Chondrocyte (in vitro differentiated cells): ENCODE data around the gene MUS81. TPM values are rescaled to one million over a fixed set of nuclear protein-coding genes. Genes with fewer than 3 reads are reported as not detected.

Experiments
- DNase-seq: peaks from one replicate; pipeline ENCODE4 v3.0.0; 2021; ENCODE audit warnings: mixed read lengths, low spot score
- H3K27ac Mint-ChIP-seq: one replicate; pipeline ENCODE4 v1.8.0; 2021; ENCODE audit warnings: mild to moderate bottlenecking, moderate library complexity, mixed read lengths; ENCODE audit not compliant: unreplicated experiment
- H3K27me3 Mint-ChIP-seq: 2 replicates; pipeline ENCODE4 v1.8.0; 2021; ENCODE audit warnings: low read depth, mixed read lengths
- H3K36me3 Mint-ChIP-seq: 2 replicates; pipeline ENCODE4 v1.8.0; 2021; ENCODE audit warnings: low read depth, mixed read lengths
- H3K4me1 Mint-ChIP-seq: 2 replicates; pipeline ENCODE4 v1.8.0; 2021; ENCODE audit warnings: low read depth, mild to moderate bottlenecking, mixed read lengths
- H3K4me3 Mint-ChIP-seq: one replicate; pipeline ENCODE4 v1.8.0; 2021; ENCODE audit warnings: mild to moderate bottlenecking, moderate library complexity, mixed read lengths; ENCODE audit not compliant: unreplicated experiment
- H3K9me3 Mint-ChIP-seq: 2 replicates; pipeline ENCODE4 v1.8.0; 2021; ENCODE audit warnings: low read depth, mixed read lengths
- total RNA-seq: library from RNA; stranded (reverse); gene quantifications from 3 replicates; pipeline ENCODE4 v1.2.1, GENCODE V29; 2021
- TF ChIP-seq, protein P1 (sequence below): fragments of 200-600 bp; sonication (generic); IDR thresholded peaks from 2 replicates; pipeline ENCODE4 v1.5.0; 2021; ENCODE audit warnings: antibody characterized with exemption, mild to moderate bottlenecking, moderate library complexity

MUS81 gene
- total RNA-seq, 1 donor from 2014 or later = 68.4 TPM

DNA sequence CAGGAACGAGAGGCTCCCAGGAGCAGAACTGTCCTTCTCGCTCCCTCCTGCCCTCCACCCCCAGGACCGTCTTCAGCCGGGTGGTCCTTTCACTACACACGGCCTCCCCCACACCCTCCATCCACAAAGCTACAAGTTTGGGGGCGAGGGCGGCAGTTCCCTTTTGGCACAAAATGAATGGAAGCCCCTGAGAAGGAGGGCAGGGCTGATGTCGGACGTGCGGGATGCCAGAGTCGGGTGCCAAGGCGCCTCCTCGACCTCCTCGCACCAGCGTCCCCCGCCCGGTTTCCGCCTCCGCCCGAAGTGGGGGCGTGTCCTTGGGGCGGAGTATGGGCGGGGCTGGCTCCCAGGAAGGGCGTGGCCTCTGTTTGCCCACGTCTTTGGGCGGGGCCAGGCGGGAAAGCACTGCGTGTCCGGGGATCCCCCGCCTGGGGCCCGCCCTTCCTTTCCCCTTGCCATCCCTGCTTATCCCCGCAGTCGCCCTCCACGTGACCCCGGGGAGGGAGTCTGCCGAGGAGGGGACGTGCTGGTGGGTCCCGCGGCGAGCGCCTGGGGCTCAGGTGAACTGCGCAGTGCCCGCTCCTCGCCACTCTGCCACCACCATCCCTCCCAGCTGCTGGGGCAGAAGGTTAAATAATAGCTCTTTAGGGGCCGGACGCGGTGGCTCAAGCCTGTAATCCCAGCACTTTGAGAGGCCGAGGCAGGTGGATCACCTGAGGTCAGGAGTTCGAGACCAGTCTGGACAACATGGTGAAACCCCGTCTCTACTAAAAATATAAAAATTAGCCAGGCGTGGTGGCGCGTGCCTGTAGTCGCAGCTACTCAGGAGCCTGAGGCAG lies 13.3 kb downstream of the MUS81 start:
- Mint-ChIP-seq H3K9me3 (no peaks in the 10 kb centered on the region), H3K27ac (peak overlapping the region; percentile 92), H3K27me3 (no peaks in the 10 kb centered on the region), H3K4me1 (peaks cover 30% of the 10 kb centered on the region), H3K4me3 (peak overlapping the region; percentile 85), H3K36me3 (peaks cover 7% of the 10 kb centered on the region)
- TF ChIP-seq, protein P1, sequence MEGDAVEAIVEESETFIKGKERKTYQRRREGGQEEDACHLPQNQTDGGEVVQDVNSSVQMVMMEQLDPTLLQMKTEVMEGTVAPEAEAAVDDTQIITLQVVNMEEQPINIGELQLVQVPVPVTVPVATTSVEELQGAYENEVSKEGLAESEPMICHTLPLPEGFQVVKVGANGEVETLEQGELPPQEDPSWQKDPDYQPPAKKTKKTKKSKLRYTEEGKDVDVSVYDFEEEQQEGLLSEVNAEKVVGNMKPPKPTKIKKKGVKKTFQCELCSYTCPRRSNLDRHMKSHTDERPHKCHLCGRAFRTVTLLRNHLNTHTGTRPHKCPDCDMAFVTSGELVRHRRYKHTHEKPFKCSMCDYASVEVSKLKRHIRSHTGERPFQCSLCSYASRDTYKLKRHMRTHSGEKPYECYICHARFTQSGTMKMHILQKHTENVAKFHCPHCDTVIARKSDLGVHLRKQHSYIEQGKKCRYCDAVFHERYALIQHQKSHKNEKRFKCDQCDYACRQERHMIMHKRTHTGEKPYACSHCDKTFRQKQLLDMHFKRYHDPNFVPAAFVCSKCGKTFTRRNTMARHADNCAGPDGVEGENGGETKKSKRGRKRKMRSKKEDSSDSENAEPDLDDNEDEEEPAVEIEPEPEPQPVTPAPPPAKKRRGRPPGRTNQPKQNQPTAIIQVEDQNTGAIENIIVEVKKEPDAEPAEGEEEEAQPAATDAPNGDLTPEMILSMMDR = no peak
- peak; percentile 97 for DNase-seq

GRCh38 chr11:65879617-65880016 lies 19.4 kb downstream of the MUS81 start, which contains the start of gene CTSW:
TSS of gene CTSW (plus strand) at chr11:65879837. CDS start at chr11:65879855, 18 bp downstream.
- Mint-ChIP-seq H3K4me1 (peaks cover 4% of the 10 kb centered on the region), H3K27ac (no peak within 1 kb of the TSS), H3K4me3 (no peak within 1 kb of the TSS), H3K36me3 (peaks cover 11% of the 10 kb centered on the region), H3K9me3 (no peaks in the 10 kb centered on the region), H3K27me3 (no peaks in the 10 kb centered on the region)
- TF ChIP-seq, protein P1 = no peak
- no peak for DNase-seq

- H3K36me3 Mint-ChIP-seq = peaks cover 11% of the 10 kb centered on the region
Measured at GRCh38 chr11:65880027-65880426, 19.8 kb downstream of the MUS81 start.

DNA sequence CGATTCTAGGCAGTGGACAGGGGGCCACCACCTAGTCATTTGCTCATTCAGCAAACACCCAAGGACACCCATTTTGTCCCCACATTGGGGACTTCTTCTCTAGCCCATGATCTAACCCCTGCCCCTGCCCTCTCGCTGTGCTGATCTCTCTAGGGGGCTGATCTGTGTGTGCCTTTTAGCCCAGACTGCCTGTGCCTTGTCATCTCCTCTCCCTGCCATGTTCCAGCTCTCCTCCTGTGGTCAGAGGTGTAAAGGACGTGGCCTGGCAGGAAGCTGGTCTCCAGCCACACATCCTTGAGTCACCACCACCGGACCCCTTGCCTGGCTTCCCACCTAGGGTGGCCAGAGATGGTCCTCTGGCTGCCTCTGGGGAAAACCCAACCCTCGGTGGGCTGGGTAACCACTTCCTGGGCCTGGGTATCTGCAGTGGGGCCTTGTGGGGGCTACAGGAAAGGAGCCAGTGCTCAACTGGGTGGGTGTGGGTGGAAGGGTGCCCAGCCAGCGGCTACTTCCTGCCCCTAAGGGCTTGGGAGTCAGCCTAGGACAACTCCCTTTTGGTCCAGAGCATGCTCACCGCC lies 20.7 kb downstream of the MUS81 start:
- H3K9me3 Mint-ChIP-seq = no peaks in the 10 kb centered on the region
- no peaks in the 10 kb centered on the region for H3K27me3 Mint-ChIP-seq
- no peak overlapping the region for H3K27ac Mint-ChIP-seq
- TF ChIP-seq, protein P1 = no peak
- peaks cover 9% of the 10 kb centered on the region for H3K4me1 Mint-ChIP-seq
- H3K36me3 Mint-ChIP-seq = peaks cover 14% of the 10 kb centered on the region
- no peak overlapping the region for H3K4me3 Mint-ChIP-seq
- DNase-seq = peak; percentile 78

More at GRCh38 chr11:65880027-65880426, 19.8 kb downstream of the MUS81 start:
- peaks cover 8% of the 10 kb centered on the region for H3K4me1 Mint-ChIP-seq
- H3K27me3 Mint-ChIP-seq = no peaks in the 10 kb centered on the region
- DNase-seq = no peak
- no peaks in the 10 kb centered on the region for H3K9me3 Mint-ChIP-seq
- no peak overlapping the region for H3K4me3 Mint-ChIP-seq
- H3K27ac Mint-ChIP-seq = no peak overlapping the region
- TF ChIP-seq, protein P1 = no peak

GRCh38 chr11:65882120-65883057 lies 22.2 kb downstream of the MUS81 start:
- H3K36me3 Mint-ChIP-seq = peaks cover 18% of the 10 kb centered on the region
- no peak overlapping the region for H3K27ac Mint-ChIP-seq

More at GRCh38 chr11:65882120-65883057, 22.2 kb downstream of the MUS81 start:
- Mint-ChIP-seq H3K27me3 (no peaks in the 10 kb centered on the region), H3K4me1 (peaks cover 20% of the 10 kb centered on the region), H3K4me3 (no peak overlapping the region), H3K9me3 (no peaks in the 10 kb centered on the region)
- TF ChIP-seq, protein P1 = no peak
- DNase-seq = peak; percentile 81
